LNCAP (cell line): ENCODE results near the gene CYBC1.

Experiments
- TF ChIP-seq, protein P1 (sequence below): fragments of 450-650 bp; IDR thresholded peaks from 2 replicates; pipeline ENCODE4 v1.5.1; 2017; ENCODE audit warnings: mild to moderate bottlenecking

The CYBC1 gene

DNA sequence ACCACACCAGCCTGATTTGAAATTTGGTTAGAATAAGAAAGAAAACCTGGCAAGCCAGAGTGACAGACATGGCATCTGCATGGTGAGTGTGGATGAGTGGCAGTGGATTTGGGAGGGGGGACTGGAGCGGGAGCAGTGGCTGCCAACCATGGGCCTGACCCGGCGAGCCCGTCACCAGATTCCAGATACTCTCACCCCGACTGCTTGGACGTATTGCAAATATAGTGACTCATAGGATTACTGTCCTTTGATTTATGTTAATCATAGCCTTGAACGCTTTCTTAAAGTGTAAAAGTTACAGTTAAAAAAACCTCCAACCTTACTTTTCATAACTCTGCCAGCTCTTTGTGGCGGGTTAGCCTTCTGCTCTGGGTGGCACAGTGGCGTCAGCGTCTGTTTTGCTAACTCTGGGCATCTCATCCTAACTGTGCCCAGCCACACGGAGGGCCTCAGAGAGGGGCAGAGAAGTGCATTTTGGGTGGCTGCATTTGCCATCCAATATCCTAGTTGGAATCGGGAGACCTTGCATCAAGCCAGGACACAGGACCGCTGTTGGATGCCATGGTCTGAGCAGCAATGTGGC lies 42.2 kb upstream of the CYBC1 start:
- TF ChIP-seq, protein P1, sequence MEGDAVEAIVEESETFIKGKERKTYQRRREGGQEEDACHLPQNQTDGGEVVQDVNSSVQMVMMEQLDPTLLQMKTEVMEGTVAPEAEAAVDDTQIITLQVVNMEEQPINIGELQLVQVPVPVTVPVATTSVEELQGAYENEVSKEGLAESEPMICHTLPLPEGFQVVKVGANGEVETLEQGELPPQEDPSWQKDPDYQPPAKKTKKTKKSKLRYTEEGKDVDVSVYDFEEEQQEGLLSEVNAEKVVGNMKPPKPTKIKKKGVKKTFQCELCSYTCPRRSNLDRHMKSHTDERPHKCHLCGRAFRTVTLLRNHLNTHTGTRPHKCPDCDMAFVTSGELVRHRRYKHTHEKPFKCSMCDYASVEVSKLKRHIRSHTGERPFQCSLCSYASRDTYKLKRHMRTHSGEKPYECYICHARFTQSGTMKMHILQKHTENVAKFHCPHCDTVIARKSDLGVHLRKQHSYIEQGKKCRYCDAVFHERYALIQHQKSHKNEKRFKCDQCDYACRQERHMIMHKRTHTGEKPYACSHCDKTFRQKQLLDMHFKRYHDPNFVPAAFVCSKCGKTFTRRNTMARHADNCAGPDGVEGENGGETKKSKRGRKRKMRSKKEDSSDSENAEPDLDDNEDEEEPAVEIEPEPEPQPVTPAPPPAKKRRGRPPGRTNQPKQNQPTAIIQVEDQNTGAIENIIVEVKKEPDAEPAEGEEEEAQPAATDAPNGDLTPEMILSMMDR: no peak

DNA sequence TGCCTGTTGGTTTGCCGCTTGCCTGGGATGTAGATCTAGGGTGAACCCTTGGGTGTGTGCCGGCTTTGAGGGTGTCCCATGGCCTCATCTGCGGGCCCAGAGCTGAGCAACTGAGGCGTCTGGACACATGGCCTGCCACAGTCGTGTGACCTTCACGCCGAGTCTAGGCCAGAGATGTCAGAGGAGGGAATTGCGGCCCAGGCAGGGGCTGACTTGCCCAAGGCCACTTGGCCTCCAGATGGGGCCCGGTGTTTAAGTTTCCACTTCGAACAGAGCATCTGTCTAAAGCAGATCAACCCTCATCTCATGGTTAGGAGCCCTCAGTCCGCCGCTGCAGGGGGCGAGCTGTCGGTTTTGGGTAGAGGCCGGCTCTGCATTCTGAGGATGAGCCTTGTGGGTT lies 41.0 kb upstream of the CYBC1 start:
- TF ChIP-seq, protein P1: no peak

DNA sequence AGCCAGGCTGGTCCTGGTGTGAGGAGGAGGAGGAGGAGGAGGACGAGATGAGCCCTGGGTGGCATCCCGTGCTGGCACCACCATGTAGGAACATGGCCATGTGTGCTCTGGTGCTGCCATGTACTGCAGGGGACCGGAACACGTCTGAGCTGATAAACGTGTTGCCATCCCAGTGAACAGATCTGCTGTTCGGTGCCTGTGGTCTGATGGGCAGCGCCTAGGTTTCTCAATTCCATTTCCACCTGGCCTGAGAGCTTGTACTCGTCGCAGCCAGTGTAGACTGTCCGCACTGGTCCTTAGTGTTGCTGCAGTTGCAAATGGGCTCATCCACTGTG lies 40.6 kb upstream of the CYBC1 start:
- TF ChIP-seq, protein P1: no peak

DNA sequence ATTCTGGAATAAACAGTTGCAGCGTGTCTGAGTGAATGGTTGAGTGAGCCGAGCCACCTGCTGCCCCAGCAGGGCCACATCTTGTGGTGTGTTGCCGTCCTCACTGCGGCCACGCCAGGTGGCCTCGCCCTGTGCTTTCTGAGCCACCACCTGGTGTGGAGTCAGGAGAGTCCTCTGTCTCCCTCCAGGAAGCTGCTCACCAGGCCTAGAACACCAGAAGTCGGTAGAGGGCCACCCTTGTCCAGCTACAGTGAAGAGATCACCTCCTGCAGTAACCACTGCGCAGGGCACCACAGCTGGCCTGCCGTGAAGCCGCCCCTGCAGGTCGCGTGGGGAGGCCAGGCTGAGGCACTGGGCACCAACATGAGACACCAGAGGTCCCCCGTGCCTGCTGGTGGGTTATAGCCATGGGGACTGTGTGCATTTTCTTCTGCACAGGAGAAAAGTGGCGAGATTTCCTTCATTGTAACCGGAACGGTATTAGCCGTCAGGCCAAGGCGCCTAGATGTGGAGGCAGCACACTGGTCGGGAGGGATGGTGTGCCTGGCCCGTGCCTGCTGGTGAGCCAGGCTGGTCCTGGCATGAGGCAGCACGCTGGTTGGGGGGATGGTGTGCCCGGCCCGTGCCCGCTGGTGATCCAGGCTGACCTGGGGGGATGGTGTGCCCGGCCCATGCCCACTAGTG lies 40.1 kb upstream of the CYBC1 start:
- TF ChIP-seq, protein P1: no peak

DNA sequence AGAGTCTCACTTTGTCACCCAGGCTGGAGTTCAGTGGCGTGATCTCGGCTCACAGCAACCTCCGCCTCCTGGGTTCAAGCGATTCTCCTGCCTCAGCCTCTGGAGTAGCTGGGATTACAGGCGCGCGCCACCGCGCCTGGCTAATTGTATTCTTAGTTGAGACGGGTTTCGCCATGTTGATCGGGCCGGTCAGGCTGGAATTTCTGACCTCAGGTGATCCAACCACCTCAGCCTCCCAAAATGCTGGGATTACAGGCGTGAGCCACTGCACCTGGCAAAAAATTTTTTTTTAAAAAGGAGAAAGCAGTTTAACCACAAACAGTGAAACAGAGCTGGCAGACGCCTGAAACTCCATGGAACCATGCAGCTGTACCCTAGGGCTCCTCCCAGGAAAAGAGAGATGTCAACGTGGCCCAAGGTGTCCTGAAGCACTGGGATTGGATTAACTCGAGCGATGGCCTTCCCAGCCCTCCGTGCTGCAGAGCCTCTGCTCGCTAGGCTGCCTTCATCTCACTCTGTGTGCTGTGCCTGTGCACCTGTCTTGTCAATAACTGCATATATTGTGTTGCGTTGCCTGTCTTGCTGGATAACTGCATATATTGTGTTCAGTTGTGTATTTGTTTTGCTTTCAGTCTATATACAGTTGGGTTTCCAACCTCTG lies 39.4 kb upstream of the CYBC1 start:
- TF ChIP-seq, protein P1: no peak

DNA sequence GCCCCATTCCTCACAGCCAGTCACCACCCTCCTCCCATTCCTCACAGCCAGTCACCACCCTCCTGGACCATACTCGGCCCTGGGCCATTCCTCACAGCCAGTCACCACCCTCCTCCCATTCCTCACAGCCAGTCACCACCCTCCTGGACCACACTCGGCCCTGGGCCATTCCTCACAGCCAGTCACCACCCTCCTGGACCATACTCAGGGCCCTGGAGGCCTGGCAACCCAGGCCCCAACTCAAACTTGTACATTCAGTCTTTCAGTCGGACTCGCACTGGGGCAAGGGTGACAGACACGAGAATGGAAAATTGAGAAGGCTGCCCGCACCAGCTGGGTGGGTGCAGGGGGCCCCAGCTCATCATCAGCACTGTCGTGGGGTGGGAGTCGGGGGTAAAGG lies 38.6 kb upstream of the CYBC1 start:
- TF ChIP-seq, protein P1: no peak

DNA sequence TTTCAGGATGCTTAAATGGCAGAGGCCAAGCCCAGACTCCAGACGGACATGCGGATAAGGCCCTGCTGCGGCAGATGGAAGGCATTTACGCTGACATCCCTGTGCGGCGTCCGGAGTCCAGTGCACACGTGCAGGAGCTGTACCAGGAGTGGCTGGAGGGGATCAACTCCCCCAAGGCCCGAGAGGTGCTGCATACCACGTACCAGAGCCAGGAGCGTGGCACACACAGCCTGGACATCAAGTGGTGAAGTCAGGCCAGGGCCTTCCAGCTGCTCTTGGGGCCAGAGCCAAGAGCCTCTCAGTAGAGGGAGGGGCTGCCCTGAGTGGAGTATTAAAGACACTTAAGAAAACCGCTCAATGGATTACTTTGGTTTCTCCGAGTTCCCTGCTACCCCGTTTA lies 37.4 kb upstream of the CYBC1 start:
- TF ChIP-seq, protein P1: no peak
